ENCODE data around the gene BCAR3. TPM values are rescaled to one million over a fixed set of nuclear protein-coding genes. Genes with fewer than 3 reads are reported as not detected.

BCAR3 gene
- total RNA-seq, 1 experiment from 2014 or later = 9.3 TPM

- CTCF ChIA-PET = interaction anchor here (0.6 kb wide), 1 partner anchor 64 kb away, joined by 3 read pairs; no protein-coding TSS in a partner anchor
- H3K27me3 Mint-ChIP-seq (ENCODE audit: insufficient read depth, unreplicated experiment) = no peaks in the 10 kb centered on the region
- Histone ChIP-seq H3K9me3 (no peaks in the 10 kb centered on the region), H3K4me3 (ENCODE audit: low read depth, low read length) (no peak overlapping the region), H3K27me3 (replicated peaks; ENCODE audit: control insufficient read depth, insufficient read depth, low read length) (no peaks in the 10 kb centered on the region), H3K36me3 (ENCODE audit: control insufficient read depth, insufficient read depth, low read length) (no peaks in the 10 kb centered on the region), H3K4me1 (no peaks in the 10 kb centered on the region)
- no peak overlapping the region for H3K27ac Mint-ChIP-seq (ENCODE audit: unreplicated experiment)
- no peak for TF ChIP-seq CTCF (IDR thresholded peaks at IDR 0.05; ENCODE audit: insufficient read depth in 1 of 2, low read depth in 1 of 2, low read length in 1 of 2, severe bottlenecking in 1 of 2, unreplicated experiment in 1 of 2)
- intact Hi-C loops (cut with micrococcal nuclease; ENCODE audit: unreplicated experiment) = no loop called here
- POLR2A ChIA-PET = no interaction called here
- no peak for DNase-seq
- BruUV-seq (replicated peaks) = no TSS peak
- H3K4me1 Mint-ChIP-seq (ENCODE audit: low read depth, unreplicated experiment) = peaks cover 8% of the 10 kb centered on the region
- no peaks in the 10 kb centered on the region for H3K9me3 Mint-ChIP-seq (ENCODE audit: unreplicated experiment)
- no peak overlapping the region for H3K4me3 Mint-ChIP-seq (ENCODE audit: unreplicated experiment)
- H3K36me3 Mint-ChIP-seq (ENCODE audit: insufficient read depth, unreplicated experiment) = no peaks in the 10 kb centered on the region
Observed at GRCh38 chr1:93703643-93704042, 22.0 kb upstream of the BCAR3 start.

- CTCF ChIA-PET = no interaction called here
- Histone ChIP-seq H3K27me3 (replicated peaks; ENCODE audit: control insufficient read depth, insufficient read depth, low read length) (no peaks in the 10 kb centered on the region), H3K9me3 (no peaks in the 10 kb centered on the region), H3K4me1 (no peaks in the 10 kb centered on the region), H3K36me3 (ENCODE audit: control insufficient read depth, insufficient read depth, low read length) (no peaks in the 10 kb centered on the region), H3K4me3 (ENCODE audit: low read depth, low read length) (no peak overlapping the region)
- Mint-ChIP-seq H3K27me3 (ENCODE audit: insufficient read depth, unreplicated experiment) (no peaks in the 10 kb centered on the region), H3K4me1 (ENCODE audit: low read depth, unreplicated experiment) (peaks cover 8% of the 10 kb centered on the region), H3K36me3 (ENCODE audit: insufficient read depth, unreplicated experiment) (no peaks in the 10 kb centered on the region), H3K4me3 (ENCODE audit: unreplicated experiment) (no peak overlapping the region), H3K27ac (ENCODE audit: unreplicated experiment) (no peak overlapping the region), H3K9me3 (ENCODE audit: unreplicated experiment) (no peaks in the 10 kb centered on the region)
- intact Hi-C loops (cut with micrococcal nuclease; ENCODE audit: unreplicated experiment) = no loop called here
- TF ChIP-seq CTCF (IDR thresholded peaks at IDR 0.05; ENCODE audit: insufficient read depth in 1 of 2, low read depth in 1 of 2, low read length in 1 of 2, severe bottlenecking in 1 of 2, unreplicated experiment in 1 of 2) = no peak
- DNase-seq = no peak
- BruUV-seq (replicated peaks) = no TSS peak
- POLR2A ChIA-PET = no interaction called here
Observed at GRCh38 chr1:93702828-93703183, 21.2 kb upstream of the BCAR3 start.

GRCh38 chr1:93702111-93702827, 20.6 kb upstream of the BCAR3 start:
- no peaks in the 10 kb centered on the region for H3K27me3 ChIP-seq (replicated peaks; ENCODE audit: control insufficient read depth, insufficient read depth, low read length)
- H3K4me1 ChIP-seq = no peaks in the 10 kb centered on the region
- H3K4me3 ChIP-seq (ENCODE audit: low read depth, low read length) = no peak overlapping the region
- no peaks in the 10 kb centered on the region for H3K36me3 ChIP-seq (ENCODE audit: control insufficient read depth, insufficient read depth, low read length)
- Mint-ChIP-seq H3K9me3 (ENCODE audit: unreplicated experiment) (no peaks in the 10 kb centered on the region), H3K27ac (ENCODE audit: unreplicated experiment) (no peak overlapping the region), H3K27me3 (ENCODE audit: insufficient read depth, unreplicated experiment) (no peaks in the 10 kb centered on the region), H3K4me1 (ENCODE audit: low read depth, unreplicated experiment) (peaks cover 8% of the 10 kb centered on the region), H3K4me3 (ENCODE audit: unreplicated experiment) (no peak overlapping the region), H3K36me3 (ENCODE audit: insufficient read depth, unreplicated experiment) (no peaks in the 10 kb centered on the region)
- intact Hi-C loops (cut with micrococcal nuclease; ENCODE audit: unreplicated experiment) = no loop called here
- no peak for TF ChIP-seq CTCF (IDR thresholded peaks at IDR 0.05; ENCODE audit: insufficient read depth in 1 of 2, low read depth in 1 of 2, low read length in 1 of 2, severe bottlenecking in 1 of 2, unreplicated experiment in 1 of 2)
- CTCF ChIA-PET = no interaction called here
- H3K9me3 ChIP-seq = no peaks in the 10 kb centered on the region
- no peak for DNase-seq
- POLR2A ChIA-PET = no interaction called here
- no TSS peak for BruUV-seq (replicated peaks)

Data from Caco-2 (cell line).